ENCODE data around the gene LPP. TPM values are rescaled to one million over a fixed set of nuclear protein-coding genes. Genes with fewer than 3 reads are reported as not detected.

The LPP gene
- total RNA-seq, 2 donors from 2014 or later, result 52.7 to 56.7 TPM

DNA sequence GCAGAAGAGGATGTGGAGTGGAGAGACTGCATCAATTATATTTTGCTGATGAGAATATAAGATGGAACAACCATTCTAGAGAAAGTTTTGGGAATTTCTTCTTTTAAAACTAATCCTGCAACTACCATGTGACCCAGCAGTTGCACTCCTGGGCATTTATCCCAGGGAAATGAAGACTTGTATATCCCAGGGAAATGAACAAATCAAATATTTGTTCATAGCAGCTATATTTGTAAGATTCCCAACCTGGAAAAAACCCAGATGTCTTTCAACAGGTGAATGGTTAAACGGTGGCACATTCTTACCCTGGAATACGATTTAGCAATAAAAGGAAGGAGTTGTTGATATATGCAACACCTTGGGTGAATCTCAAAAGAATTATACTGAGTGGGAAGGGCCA is 632.5 kb downstream of the LPP start:
- H3K9me3 Mint-ChIP-seq, result no peaks in the 10 kb centered on the region
- no peaks in the 10 kb centered on the region for H3K27me3 Mint-ChIP-seq
- DNase-seq (ENCODE audit: low spot score), result no peak
- H3K4me1 Mint-ChIP-seq (ENCODE audit: low read depth in 2 of 2), result peaks cover 17 to 20% of the 10 kb centered on the region in 2 donors
- no peak for ATAC-seq
- H3K4me3 Mint-ChIP-seq, result no peak overlapping the region
- no peak overlapping the region for H3K27ac Mint-ChIP-seq
- H3K36me3 Mint-ChIP-seq, result no peaks in the 10 kb centered on the region

DNA sequence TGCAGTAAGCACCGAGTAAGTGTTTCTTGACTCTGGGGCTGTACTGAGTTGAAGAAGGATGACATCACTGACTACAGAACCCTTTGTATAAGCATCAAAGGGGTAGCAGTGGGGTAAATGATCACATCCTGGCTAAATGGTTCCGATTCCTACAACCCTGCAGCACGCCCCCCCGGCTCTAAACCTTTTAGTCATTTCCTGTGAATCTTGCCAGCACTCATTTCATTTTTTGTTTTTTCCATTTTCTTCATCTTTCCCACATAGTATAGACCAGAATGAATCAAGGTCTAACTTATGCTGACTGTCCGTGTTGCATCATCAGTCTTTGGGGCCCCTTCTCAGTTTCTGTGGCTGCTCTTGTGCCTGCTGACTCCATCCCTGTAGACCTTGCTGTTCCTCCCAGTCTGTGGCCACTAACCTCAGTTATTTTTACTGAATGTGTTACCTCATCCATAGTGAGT is 634.7 kb downstream of the LPP start:
- Mint-ChIP-seq H3K4me1 (ENCODE audit: low read depth in 2 of 2) (peaks cover 12 to 16% of the 10 kb centered on the region in 2 donors), H3K27me3 (no peaks in the 10 kb centered on the region), H3K36me3 (no peaks in the 10 kb centered on the region), H3K9me3 (no peaks in the 10 kb centered on the region), H3K4me3 (no peak overlapping the region), H3K27ac (no peak overlapping the region)
- ATAC-seq (peak; percentile 95 to 97), DNase-seq (ENCODE audit: low spot score) (peak; percentile 76)

DNA sequence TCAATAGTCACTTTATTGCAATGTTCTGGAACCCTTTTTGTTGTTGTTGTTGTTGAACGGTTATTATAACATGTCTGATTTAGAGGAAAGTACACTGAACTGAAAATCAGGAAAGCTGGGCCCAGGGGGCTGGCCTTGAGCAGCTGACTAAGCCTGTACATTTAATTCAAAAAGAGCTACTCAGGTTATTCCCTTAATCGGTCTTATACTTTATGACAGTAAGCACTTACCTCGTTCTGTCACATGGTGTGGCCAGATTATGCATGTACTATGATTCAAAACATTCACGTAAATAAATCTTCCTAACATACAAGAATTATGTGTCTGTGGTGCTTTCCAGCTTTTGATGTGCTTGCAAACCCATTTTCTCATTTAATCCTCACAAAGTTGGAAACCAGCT is 635.3 kb downstream of the LPP start:
- no peak overlapping the region for H3K27ac Mint-ChIP-seq
- H3K36me3 Mint-ChIP-seq, result no peaks in the 10 kb centered on the region
- H3K9me3 Mint-ChIP-seq, result no peaks in the 10 kb centered on the region
- H3K4me3 Mint-ChIP-seq, result no peak overlapping the region
- peaks cover 12 to 13% of the 10 kb centered on the region in 2 donors for H3K4me1 Mint-ChIP-seq (ENCODE audit: low read depth in 2 of 2)
- no peaks in the 10 kb centered on the region for H3K27me3 Mint-ChIP-seq
- DNase-seq (ENCODE audit: low spot score) (no peak), ATAC-seq (no peak)

DNA sequence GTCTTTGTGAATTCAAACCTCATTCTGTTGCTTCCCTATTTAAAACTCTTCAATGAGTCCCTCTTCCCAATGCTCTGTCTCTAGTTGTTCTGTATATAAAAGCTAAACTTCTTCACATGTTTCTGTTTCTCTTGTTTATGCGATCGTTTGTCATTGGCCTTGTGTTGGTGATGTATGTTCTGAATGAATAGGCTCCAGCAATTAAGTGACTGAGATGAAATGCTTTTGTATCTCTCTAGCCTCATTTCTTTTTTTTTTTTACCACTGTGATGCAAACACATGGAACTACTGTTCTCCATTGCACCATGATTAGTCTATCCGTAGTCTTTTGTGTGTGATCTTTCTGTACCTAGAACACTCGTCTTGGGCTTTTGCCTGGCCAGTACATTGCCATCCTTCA is 637.4 kb downstream of the LPP start:
- Mint-ChIP-seq H3K4me1 (ENCODE audit: low read depth in 2 of 2) (peaks cover 17 to 19% of the 10 kb centered on the region in 2 donors), H3K27me3 (no peaks in the 10 kb centered on the region), H3K27ac (peak overlapping the region in 1 of 2 donors; percentile 5)

DNA sequence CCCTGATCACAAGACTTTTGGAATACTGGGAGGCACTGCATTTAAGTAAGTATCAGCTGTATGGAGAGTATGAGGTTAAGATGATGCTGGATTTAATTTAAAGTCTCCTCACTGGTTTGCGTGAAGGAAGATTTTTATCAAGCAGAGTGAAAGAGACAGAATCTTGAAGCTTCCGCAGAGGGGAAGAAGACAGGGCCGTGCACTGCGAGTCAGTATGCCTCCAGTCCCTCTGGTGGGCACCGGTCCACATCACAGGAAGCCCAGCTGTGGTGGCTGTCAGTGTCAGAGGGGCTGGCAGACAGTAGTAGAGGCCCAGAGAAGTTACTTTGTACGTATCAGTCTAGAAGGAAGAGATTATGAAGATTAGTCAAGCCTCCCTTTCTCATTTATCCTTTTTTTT is 638.8 kb downstream of the LPP start:
- Mint-ChIP-seq H3K9me3 (no peaks in the 10 kb centered on the region), H3K27me3 (no peaks in the 10 kb centered on the region), H3K36me3 (no peaks in the 10 kb centered on the region), H3K27ac (peak overlapping the region in 1 of 2 donors; percentile 84), H3K4me3 (no peak overlapping the region), H3K4me1 (ENCODE audit: low read depth in 2 of 2) (peaks cover 19 to 23% of the 10 kb centered on the region in 2 donors)
- no peak for ATAC-seq
- DNase-seq (ENCODE audit: low spot score), result no peak

More for the DNA sequence above, 637.4 kb downstream of the LPP start:
- Mint-ChIP-seq H3K9me3 (no peaks in the 10 kb centered on the region), H3K4me3 (no peak overlapping the region), H3K36me3 (no peaks in the 10 kb centered on the region)
- no peak for ATAC-seq
- no peak for DNase-seq (ENCODE audit: low spot score)

DNA sequence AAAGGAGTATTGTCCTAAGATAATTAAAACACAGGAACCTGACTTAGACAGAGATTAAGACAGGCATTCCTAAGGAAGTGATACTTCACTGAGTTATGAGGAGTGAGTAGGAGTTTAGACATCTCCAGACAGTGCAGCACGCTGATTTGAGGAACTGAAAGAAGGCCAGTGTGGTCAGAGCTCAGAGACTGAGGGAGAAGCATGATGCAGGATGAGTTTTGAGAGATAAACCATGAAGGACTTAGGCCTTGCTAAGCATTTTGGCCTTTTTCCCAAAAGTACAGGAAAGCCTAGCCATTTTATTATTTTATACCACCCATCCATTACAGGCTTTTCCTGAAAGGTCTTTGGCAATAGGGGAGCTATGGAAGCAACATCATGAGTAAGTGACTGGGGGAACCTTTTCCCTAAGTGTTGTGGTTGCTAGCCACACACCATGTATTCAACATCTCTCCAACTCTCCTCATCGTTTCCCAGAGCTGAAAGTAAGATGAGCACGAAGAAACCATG is 642.2 kb downstream of the LPP start:
- H3K27ac Mint-ChIP-seq, result peak overlapping the region in 1 of 2 donors; percentile 34

DNA sequence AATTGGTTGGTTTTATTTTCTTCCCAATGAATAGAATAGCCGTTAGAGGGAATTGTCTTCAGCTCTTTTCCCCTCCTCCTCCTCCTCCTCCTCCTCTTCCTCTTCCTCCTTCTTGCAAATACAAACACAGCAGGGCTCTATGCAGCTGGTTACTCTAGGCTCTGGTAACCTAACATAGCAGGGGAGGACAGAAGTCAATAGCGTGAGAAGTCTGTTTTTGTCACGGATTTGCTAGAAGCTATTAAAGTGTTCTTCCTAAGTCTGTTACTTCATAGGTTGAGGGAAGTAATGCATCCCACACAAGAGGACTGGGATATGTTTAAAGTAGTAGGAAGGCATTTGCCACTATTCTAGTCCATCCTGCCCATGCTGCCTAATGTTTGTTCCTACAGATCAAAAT is 643.1 kb downstream of the LPP start:
- Mint-ChIP-seq H3K9me3 (no peaks in the 10 kb centered on the region), H3K27ac (peak overlapping the region in 1 of 2 donors; percentile 34)

More for the DNA sequence above, 642.2 kb downstream of the LPP start:
- Mint-ChIP-seq H3K4me3 (no peak overlapping the region), H3K36me3 (no peaks in the 10 kb centered on the region), H3K9me3 (no peaks in the 10 kb centered on the region), H3K4me1 (ENCODE audit: low read depth in 2 of 2) (peaks cover 16 to 25% of the 10 kb centered on the region in 2 donors), H3K27me3 (no peaks in the 10 kb centered on the region)
- ATAC-seq (no peak), DNase-seq (ENCODE audit: low spot score) (no peak)

DNA sequence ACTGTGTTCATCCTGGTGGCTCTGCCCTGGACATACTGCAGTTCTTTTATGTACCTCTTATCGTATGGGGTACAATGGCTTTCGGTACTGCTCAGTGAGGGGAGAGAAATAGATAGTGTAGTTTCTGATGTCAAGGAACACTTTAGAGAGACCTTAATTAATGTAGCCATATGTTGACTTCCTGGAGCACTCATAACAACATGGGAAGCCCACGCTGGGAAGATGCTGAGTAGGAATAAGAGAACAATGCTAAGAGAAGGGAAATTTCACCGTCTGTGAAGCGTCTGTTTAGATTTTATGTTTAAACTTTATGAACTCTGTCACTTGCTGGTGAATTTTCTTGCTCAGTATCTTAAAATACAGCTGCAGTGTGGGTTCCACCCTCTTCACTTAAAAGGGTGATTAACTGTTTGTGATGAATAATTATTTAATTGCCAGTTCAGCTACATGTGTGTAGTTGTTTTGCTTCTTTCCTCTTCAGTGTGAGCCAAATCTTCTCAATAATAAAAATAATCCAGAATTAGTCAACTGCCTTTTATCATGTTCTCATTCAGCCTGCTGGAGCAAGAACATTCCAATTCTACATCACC is 644.7 kb downstream of the LPP start:
- no peak for ATAC-seq
- no peak overlapping the region for H3K4me3 Mint-ChIP-seq
- H3K9me3 Mint-ChIP-seq, result no peaks in the 10 kb centered on the region
- peak overlapping the region in 1 of 2 donors; percentile 3 for H3K27ac Mint-ChIP-seq
- no peaks in the 10 kb centered on the region for H3K27me3 Mint-ChIP-seq
- H3K36me3 Mint-ChIP-seq, result no peaks in the 10 kb centered on the region
- no peak for DNase-seq (ENCODE audit: low spot score)
- peaks cover 6 to 17% of the 10 kb centered on the region in 2 donors for H3K4me1 Mint-ChIP-seq (ENCODE audit: low read depth in 2 of 2)

More for the DNA sequence above, 643.1 kb downstream of the LPP start:
- DNase-seq (ENCODE audit: low spot score) (no peak), ATAC-seq (no peak)
- Mint-ChIP-seq H3K4me1 (ENCODE audit: low read depth in 2 of 2) (peaks cover 8 to 21% of the 10 kb centered on the region in 2 donors), H3K27me3 (no peaks in the 10 kb centered on the region), H3K4me3 (no peak overlapping the region), H3K36me3 (no peaks in the 10 kb centered on the region)

DNA sequence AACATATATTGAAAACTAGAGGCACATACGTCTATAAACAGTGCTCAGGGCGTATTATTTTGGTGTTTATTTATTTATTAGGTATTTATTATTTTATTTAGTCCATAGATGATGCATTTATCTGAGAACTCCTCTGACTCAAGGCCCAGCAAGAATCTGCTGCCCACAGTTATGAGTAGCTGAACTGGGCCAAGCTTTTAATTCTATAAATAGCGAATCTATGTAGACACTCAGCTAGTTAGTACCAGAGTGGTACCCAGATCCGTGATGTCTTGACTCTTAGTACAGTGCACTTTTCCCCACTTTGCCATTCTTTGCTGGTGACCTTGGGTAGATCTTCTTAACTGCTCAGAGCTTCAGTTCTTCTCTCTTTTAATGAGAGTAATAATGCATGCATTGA is 647.4 kb downstream of the LPP start:
- ATAC-seq, result no peak
- H3K9me3 Mint-ChIP-seq, result peaks cover 6% of the 10 kb centered on the region
- no peak for DNase-seq (ENCODE audit: low spot score)
- H3K4me3 Mint-ChIP-seq, result no peak overlapping the region
- no peak overlapping the region for H3K27ac Mint-ChIP-seq
- peaks cover 0 to 9% of the 10 kb centered on the region in 2 donors for H3K4me1 Mint-ChIP-seq (ENCODE audit: low read depth in 2 of 2)
- peaks cover 4% of the 10 kb centered on the region for H3K36me3 Mint-ChIP-seq
- no peaks in the 10 kb centered on the region for H3K27me3 Mint-ChIP-seq

DNA sequence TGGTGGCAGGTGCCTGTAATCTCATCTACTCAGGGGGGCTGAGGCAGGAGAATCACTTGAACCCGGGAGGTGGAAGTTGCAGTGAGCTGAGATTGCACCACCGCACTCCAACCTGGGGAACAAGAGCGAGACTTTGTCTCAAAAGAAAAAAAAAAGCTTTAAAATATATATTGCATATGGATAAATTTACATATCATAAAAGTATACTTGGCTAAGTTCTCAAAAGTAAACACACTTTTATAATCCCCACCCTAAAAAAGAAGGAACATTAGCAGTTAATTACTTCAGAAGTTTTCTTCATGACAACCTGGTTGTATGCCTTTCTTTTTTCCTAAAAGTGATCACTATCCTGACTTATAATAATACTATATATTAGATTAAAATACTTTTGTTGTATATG is 648.7 kb downstream of the LPP start:
- H3K27me3 Mint-ChIP-seq, result no peaks in the 10 kb centered on the region
- DNase-seq (ENCODE audit: low spot score) (no peak), ATAC-seq (no peak)
- H3K36me3 Mint-ChIP-seq, result peaks cover 15% of the 10 kb centered on the region
- H3K27ac Mint-ChIP-seq, result no peak overlapping the region
- H3K9me3 Mint-ChIP-seq, result peaks cover 14% of the 10 kb centered on the region
- peaks cover 0 to 3% of the 10 kb centered on the region in 2 donors for H3K4me1 Mint-ChIP-seq (ENCODE audit: low read depth in 2 of 2)
- no peak overlapping the region for H3K4me3 Mint-ChIP-seq

DNA sequence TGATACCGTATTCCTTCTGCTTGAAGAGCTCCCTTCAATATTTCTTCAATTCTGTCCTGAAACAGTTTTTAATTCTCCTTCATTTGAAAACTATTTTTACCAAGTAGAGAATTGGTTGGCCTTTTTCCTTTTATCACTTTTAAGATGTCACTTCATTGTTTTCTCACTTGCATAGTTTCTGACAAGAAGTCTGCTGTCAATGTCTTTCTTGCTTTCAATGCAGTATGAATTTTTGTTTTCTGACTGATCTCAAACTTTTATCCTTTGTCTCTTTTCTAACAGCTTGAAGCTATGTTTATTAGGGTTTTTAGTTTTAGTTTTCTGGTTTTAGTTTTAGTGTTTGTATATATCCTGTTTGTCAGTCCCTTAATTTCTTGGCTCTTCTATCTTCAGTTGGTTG is 653.0 kb downstream of the LPP start:
- peaks cover 26% of the 10 kb centered on the region for H3K36me3 Mint-ChIP-seq
- peaks cover 15% of the 10 kb centered on the region for H3K9me3 Mint-ChIP-seq
- no peaks in the 10 kb centered on the region for H3K27me3 Mint-ChIP-seq
- no peak overlapping the region for H3K4me3 Mint-ChIP-seq
- H3K27ac Mint-ChIP-seq, result no peak overlapping the region
- ATAC-seq (no peak), DNase-seq (ENCODE audit: low spot score) (no peak)
- H3K4me1 Mint-ChIP-seq (ENCODE audit: low read depth in 2 of 2), result peaks cover 5% of the 10 kb centered on the region in 2 donors

DNA sequence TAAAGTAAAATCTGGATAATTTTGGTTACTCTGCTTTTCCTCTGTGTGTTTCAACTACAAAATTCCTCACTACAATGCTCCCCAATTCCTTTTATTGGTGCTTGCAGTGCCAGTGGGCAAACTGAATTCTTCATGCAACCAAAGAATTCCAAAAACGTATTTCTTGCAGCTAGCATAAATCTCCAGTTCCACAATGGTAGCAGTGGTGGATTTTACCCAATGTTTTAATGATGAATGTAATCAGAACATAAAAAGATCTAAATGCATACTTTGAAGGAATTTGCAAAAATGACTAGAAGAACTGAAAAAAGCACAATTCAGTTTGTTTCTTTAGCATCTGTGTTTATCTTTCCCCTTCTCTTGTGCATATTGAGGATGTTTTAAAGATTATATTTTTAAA is 658.2 kb downstream of the LPP start:
- H3K9me3 Mint-ChIP-seq, result peaks cover 5% of the 10 kb centered on the region
- no peaks in the 10 kb centered on the region for H3K27me3 Mint-ChIP-seq
- ATAC-seq (no peak), DNase-seq (ENCODE audit: low spot score) (no peak)
- H3K27ac Mint-ChIP-seq, result no peak overlapping the region
- no peak overlapping the region for H3K4me3 Mint-ChIP-seq
- H3K4me1 Mint-ChIP-seq (ENCODE audit: low read depth in 2 of 2), result peaks cover 5 to 9% of the 10 kb centered on the region in 2 donors
- peaks cover 16% of the 10 kb centered on the region for H3K36me3 Mint-ChIP-seq

DNA sequence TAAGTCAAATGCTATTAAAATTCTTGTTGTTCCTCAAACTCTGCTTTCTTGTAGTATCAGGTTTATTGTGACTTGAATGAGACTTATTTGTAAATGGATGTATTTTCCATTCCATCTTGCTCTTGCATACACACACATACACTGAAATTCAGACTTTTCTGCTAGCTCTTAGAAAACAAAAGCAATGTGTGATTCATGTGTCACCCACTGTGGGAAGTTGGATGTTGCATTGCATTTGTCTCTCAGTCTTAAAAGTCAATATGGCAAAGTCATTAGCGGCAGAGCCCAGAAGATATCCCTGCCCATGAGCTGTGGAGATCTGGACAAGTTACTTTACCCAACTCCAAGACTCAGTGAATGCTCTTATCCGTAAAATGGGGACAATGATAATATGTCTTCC is 660.6 kb downstream of the LPP start:
- H3K9me3 Mint-ChIP-seq, result no peaks in the 10 kb centered on the region
- H3K4me3 Mint-ChIP-seq, result no peak overlapping the region
- H3K4me1 Mint-ChIP-seq (ENCODE audit: low read depth in 2 of 2), result peaks cover 20 to 25% of the 10 kb centered on the region in 2 donors
- H3K27me3 Mint-ChIP-seq, result no peaks in the 10 kb centered on the region
- H3K27ac Mint-ChIP-seq, result no peak overlapping the region
- DNase-seq (ENCODE audit: low spot score), result no peak
- peaks cover 4% of the 10 kb centered on the region for H3K36me3 Mint-ChIP-seq
- no peak for ATAC-seq

DNA sequence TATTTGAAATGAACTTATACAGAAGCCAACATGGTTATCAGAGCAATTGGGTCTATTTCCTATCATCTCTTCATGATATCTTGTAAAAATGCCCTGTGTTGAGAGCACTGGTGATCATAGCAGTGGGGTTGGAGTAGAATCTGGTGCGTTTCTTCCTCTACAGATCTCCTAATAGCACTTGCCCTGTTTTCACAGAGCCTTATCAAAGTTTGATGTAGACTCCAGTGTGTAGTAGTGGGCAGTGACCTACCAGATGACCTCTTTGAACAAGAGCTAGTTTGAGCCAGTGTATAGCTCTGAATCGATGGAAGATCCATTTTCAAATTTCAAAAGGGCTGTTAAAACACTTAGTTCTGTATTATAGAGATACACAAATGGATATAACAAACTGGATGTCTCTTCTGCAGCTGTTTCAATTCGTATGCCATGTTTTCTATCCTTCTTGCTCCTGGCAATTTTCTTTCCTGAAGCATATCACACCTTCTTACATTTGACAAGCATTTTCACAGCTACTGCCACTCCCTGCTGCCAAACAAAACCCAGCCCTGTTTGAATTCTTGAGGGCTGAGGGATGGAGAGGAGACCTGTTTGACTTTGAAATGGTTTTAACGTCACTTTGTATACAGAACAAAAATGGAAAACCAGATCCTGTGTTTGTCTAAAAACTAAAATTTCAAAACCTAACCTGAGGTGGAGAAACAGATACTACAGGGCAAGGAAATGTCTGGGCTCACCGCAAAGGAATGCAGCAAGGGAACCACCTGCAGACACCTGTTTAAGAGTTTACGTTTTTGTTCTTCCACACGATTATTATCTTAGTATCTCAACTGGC is 663.4 kb downstream of the LPP start:
- ATAC-seq, result no peak
- Mint-ChIP-seq H3K36me3 (no peaks in the 10 kb centered on the region), H3K4me3 (no peak overlapping the region), H3K27me3 (no peaks in the 10 kb centered on the region), H3K9me3 (no peaks in the 10 kb centered on the region), H3K4me1 (ENCODE audit: low read depth in 2 of 2) (peaks cover 28% of the 10 kb centered on the region in 2 donors), H3K27ac (peak overlapping the region in 1 of 2 donors; percentile 67)
- DNase-seq (ENCODE audit: low spot score), result no peak
